Hepatocyte (in vitro differentiated cells): ENCODE measurements around the gene OPCML. TPM values are rescaled to one million over a fixed set of nuclear protein-coding genes. Genes with fewer than 3 reads are reported as not detected.

ENCODE experiments used
- DNase-seq: peaks from one replicate; pipeline ENCODE4 v3.0.0-alpha.2; 2016; ENCODE audit warnings: low spot score
- H2AFZ ChIP-seq: fragments of 200-600 bp; sonication (generic); 2 replicates; pipeline ENCODE4 v1.6.0; 2016; ENCODE audit warnings: antibody characterized with exemption, mild to moderate bottlenecking
- H3K27ac ChIP-seq: fragments of 200-600 bp; sonication (generic); 2 replicates; pipeline ENCODE4 v1.5.1; 2016; ENCODE audit warnings: mild to moderate bottlenecking
- H3K27me3 ChIP-seq: fragments of 200-600 bp; sonication (generic); 2 replicates; pipeline ENCODE4 v1.6.1; 2016
- H3K36me3 ChIP-seq: fragments of 200-600 bp; sonication (generic); replicated peaks from 2 replicates; pipeline ENCODE4 v1.5.1; 2016; ENCODE audit warnings: low read depth; ENCODE audit not compliant: insufficient read depth
- H3K4me1 ChIP-seq: fragments of 200-600 bp; sonication (generic); 2 replicates; pipeline ENCODE4 v1.5.1; 2016; ENCODE audit warnings: mild to moderate bottlenecking, moderate library complexity; ENCODE audit not compliant: insufficient read depth
- H3K4me2 ChIP-seq: fragments of 200-600 bp; sonication (generic); 2 replicates; pipeline ENCODE4 v1.6.0; 2016
- H3K4me3 ChIP-seq: fragments of 200-600 bp; sonication (generic); 2 replicates; pipeline ENCODE4 v1.5.1; 2016; ENCODE audit warnings: mild to moderate bottlenecking
- H3K79me2 ChIP-seq: fragments of 200-600 bp; sonication (generic); 2 replicates; pipeline ENCODE4 v1.6.0; 2017; ENCODE audit warnings: mild to moderate bottlenecking
- H3K9me2 ChIP-seq: fragments of 200-600 bp; sonication (generic); replicated peaks from 2 replicates; pipeline ENCODE4 v1.6.0; 2017; ENCODE audit warnings: mild to moderate bottlenecking; ENCODE audit not compliant: insufficient read depth
- H3K9me3 ChIP-seq: fragments of 200-600 bp; sonication (generic); 2 replicates; pipeline ENCODE4 v1.5.1; 2016; ENCODE audit warnings: low read depth, mild to moderate bottlenecking
- H4K20me1 ChIP-seq: fragments of 200-600 bp; sonication (generic); 2 replicates; pipeline ENCODE4 v1.6.0; 2016; ENCODE audit warnings: mild to moderate bottlenecking; ENCODE audit not compliant: insufficient read depth, poor library complexity, severe bottlenecking
- CTCF ChIP-seq: fragments of 200-600 bp; sonication (generic); IDR thresholded peaks from 2 replicates; pipeline ENCODE4 v1.5.1; 2016; ENCODE audit warnings: antibody characterized with exemption, mild to moderate bottlenecking; ENCODE audit not compliant: poor library complexity
- EZH2 ChIP-seq: fragments of 200-600 bp; sonication (generic); IDR thresholded peaks from 2 replicates; pipeline ENCODE4 v1.6.1; 2016; ENCODE audit warnings: antibody characterized with exemption, mild to moderate bottlenecking, borderline replicate concordance
- EZH2phosphoT487 ChIP-seq: fragments of 200-600 bp; sonication (generic); IDR thresholded peaks from one replicate; pipeline ENCODE4 v1.6.1; 2018; ENCODE audit warnings: antibody characterized with exemption, mild to moderate bottlenecking, low read depth, moderate library complexity; ENCODE audit not compliant: unreplicated experiment, severe bottlenecking
- WGBS: methylation state at CpG from one replicate; pipeline ENCODE4 v1.1.6; 2016; ENCODE audit warnings: low lambda C conversion rate; ENCODE audit errors: missing lambda C conversion rate; 5-methylcytosine and 5-hydroxymethylcytosine counted together
- polyA plus RNA-seq: library from polyadenylated mRNA; unstranded; fragments of >200 nt; fragmentation: Nextera tagmentation; extraction: Ambion mirVana; gene quantifications from 2 replicates; pipeline ENCODE4 v1.2.1, GENCODE V29; 2016
- total RNA-seq: library from RNA; depleted of rRNA; stranded (reverse); fragments of >200 nt; gene quantifications from 2 replicates; pipeline ENCODE4 v1.2.3, GENCODE V29; 2014

Gene OPCML
- total and polyA plus RNA-seq, 2 experiments from 2014 or later, result 0.37 to 0.98 TPM

- no peak overlapping the region for H3K4me2 ChIP-seq
- peaks cover 47% of the 10 kb centered on the region for H3K27me3 ChIP-seq
- TF ChIP-seq CTCF (no peak), EZH2 (no peak)
- H3K9me3 ChIP-seq, result no peaks in the 10 kb centered on the region
- H3K36me3 ChIP-seq, result no peaks in the 10 kb centered on the region
- H3K27ac ChIP-seq, result no peak overlapping the region
- H4K20me1 ChIP-seq, result no peaks in the 10 kb centered on the region
- 90% methylated on average over 8 of the region's 8 CpGs for WGBS
- H3K79me2 ChIP-seq, result no peaks in the 10 kb centered on the region
- H3K9me2 ChIP-seq, result no peaks in the 10 kb centered on the region
- H3K4me3 ChIP-seq, result no peak overlapping the region
- DNase-seq, result no peak
- H2AFZ ChIP-seq, result no peak overlapping the region
- H3K4me1 ChIP-seq, result no peaks in the 10 kb centered on the region
Observed at GRCh38 chr11:133075351-133075750, 456.9 kb downstream of the OPCML start.

GRCh38 chr11:133072858-133073582 lies 459.3 kb downstream of the OPCML start:
- Histone ChIP-seq H2AFZ (no peak overlapping the region), H3K27ac (no peak overlapping the region), H4K20me1 (no peaks in the 10 kb centered on the region), H3K4me3 (no peak overlapping the region), H3K4me2 (no peak overlapping the region), H3K36me3 (no peaks in the 10 kb centered on the region), H3K4me1 (no peaks in the 10 kb centered on the region), H3K9me2 (no peaks in the 10 kb centered on the region), H3K27me3 (peaks cover 30% of the 10 kb centered on the region), H3K9me3 (no peaks in the 10 kb centered on the region), H3K79me2 (no peaks in the 10 kb centered on the region)
- DNase-seq, result no peak
- 87% methylated on average over 10 of the region's 10 CpGs for WGBS
- TF ChIP-seq EZH2phosphoT487 (no peak), CTCF (no peak), EZH2 (no peak)

GRCh38 chr11:133072378-133072777 lies 459.9 kb downstream of the OPCML start:
- TF ChIP-seq EZH2phosphoT487, result no peak
- TF ChIP-seq EZH2, result no peak
- TF ChIP-seq CTCF, result no peak
- Histone ChIP-seq H3K36me3 (no peaks in the 10 kb centered on the region), H3K9me3 (no peaks in the 10 kb centered on the region), H3K27ac (no peak overlapping the region), H3K4me2 (no peak overlapping the region), H3K79me2 (no peaks in the 10 kb centered on the region), H3K4me3 (no peak overlapping the region), H3K4me1 (no peaks in the 10 kb centered on the region), H2AFZ (no peak overlapping the region), H4K20me1 (no peaks in the 10 kb centered on the region), H3K9me2 (no peaks in the 10 kb centered on the region), H3K27me3 (peaks cover 23% of the 10 kb centered on the region)
- WGBS, result 87% methylated on average over 7 of the region's 7 CpGs
- no peak for DNase-seq
